NB4 (cell line): ENCODE results near the gene BBX.

ENCODE experiments used
- DNase-seq: peaks from one replicate; pipeline ENCODE4 v3.0.0; 2010; ENCODE audit warnings: low read depth
- H3K4me3 ChIP-seq: one replicate; pipeline ENCODE4 v1.5.1; 2011; ENCODE audit warnings: mild to moderate bottlenecking, low read depth, low read length, moderate library complexity
- CTCF ChIP-seq: IDR thresholded peaks from one replicate; pipeline ENCODE4 v1.5.1; 2012; ENCODE audit warnings: low read depth, low read length
- MYC ChIP-seq: IDR thresholded peaks from 2 replicates; pipeline ENCODE4 v1.6.1; 2011; ENCODE audit warnings: low read depth, low read length
- POLR2A ChIP-seq: IDR thresholded peaks from 2 replicates; pipeline ENCODE4 v1.6.1; 2011; ENCODE audit warnings: mild to moderate bottlenecking; ENCODE audit not compliant: insufficient read length; ENCODE audit errors: extremely low read depth
- TF ChIP-seq, protein P1 (sequence below): IDR thresholded peaks from 2 replicates; pipeline ENCODE4 v1.6.1; 2011; ENCODE audit warnings: low read depth, low read length

BBX gene

GRCh38 chr3:107797586-107797985, 274.8 kb downstream of the BBX start:
- TF ChIP-seq, protein P1, sequence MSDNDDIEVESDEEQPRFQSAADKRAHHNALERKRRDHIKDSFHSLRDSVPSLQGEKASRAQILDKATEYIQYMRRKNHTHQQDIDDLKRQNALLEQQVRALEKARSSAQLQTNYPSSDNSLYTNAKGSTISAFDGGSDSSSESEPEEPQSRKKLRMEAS, result no peak
- TF ChIP-seq MYC (no peak), CTCF (no peak), POLR2A (no peak)
- no peak overlapping the region for H3K4me3 ChIP-seq
- DNase-seq, result no peak

GRCh38 chr3:107798381-107798780, 275.6 kb downstream of the BBX start:
- DNase-seq, result no peak
- TF ChIP-seq, protein P1, result no peak
- TF ChIP-seq CTCF (no peak), MYC (no peak), POLR2A (no peak)
- H3K4me3 ChIP-seq, result no peak overlapping the region

DNA sequence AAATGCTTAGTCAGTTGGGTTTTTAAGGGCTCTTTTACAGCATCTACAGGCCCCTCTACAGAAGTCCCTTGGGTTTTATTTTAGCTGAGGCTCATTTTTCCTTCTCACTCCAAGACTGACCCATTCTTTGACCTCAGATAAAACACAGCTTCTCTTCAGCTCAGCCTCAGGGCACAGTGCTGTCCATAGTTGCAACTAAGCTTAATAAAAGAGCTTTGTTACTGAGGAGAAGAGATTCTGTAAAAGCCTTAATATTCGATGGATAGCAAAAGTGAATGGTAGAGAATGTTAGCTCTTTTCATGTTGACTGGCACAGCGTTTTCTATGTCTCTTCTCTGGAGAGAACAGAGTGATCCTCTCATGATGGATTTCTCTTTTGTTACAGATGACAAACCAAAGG, 277.9 kb downstream of the BBX start:
- DNase-seq, result no peak
- TF ChIP-seq POLR2A (no peak), MYC (no peak), CTCF (no peak)
- TF ChIP-seq, protein P1, result no peak
- no peak overlapping the region for H3K4me3 ChIP-seq

DNA sequence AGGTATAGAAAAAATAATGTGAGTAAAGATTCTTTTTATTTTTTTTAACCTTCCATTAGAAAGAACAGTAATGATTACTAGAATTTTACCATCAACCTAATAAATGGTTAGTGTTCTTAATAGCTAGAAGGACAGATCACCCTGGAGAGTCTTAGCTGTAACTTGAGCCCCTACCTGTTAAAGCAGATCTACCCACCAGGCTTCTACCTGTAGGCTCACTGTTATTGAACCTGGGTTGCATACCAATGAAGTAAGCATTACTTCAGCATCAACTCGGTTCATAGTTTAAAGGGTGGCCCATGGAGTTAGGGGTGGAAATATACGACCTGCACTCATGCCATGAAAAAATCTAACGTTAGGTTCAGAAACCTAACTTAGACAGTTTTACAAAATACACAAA, 280.4 kb downstream of the BBX start:
- TF ChIP-seq CTCF (no peak), MYC (no peak), POLR2A (no peak)
- TF ChIP-seq, protein P1, result no peak
- no peak for DNase-seq
- H3K4me3 ChIP-seq, result no peak overlapping the region

DNA sequence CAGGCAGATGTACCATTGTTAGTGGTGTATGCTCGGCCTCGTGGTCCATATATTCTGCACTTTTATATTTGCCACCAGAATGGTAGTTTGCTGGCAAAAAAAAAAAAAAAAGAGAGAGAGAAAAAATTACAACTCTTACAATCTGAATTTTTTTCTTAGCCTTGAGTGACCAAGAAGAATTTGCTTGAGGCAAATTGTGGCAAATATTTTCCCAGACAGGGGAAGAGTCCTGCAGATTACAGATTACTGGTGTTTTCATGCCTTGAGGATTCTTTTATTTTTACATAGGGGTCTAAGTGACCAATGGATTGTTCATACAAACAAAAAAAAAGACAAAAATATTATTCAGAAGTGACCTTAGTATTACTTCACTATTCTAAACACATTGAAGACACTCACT, 283.3 kb downstream of the BBX start:
- no peak overlapping the region for H3K4me3 ChIP-seq
- DNase-seq, result no peak
- TF ChIP-seq MYC, result no peak
- no peak for TF ChIP-seq POLR2A
- no peak for TF ChIP-seq CTCF
- TF ChIP-seq, protein P1, result no peak

DNA sequence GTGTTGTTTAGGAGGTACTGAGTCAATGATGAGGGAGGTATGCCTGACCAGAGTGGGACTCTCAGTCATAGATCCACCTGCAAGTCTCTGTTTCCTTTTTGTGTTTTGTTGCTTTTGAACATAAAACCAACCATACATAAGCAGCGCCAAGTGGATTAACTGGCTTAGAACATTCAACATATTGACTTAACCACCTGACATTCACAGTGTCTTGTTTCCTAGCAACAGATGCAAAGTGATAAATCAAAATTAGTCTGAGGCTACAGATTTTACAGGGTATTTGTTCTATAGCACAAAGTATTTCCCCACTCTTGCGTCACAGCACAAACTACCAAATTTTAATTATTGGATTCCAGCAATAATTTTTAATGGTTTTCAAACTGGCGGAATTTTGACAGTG, 283.8 kb downstream of the BBX start:
- DNase-seq, result no peak
- no peak overlapping the region for H3K4me3 ChIP-seq
- TF ChIP-seq MYC (no peak), POLR2A (no peak)
